GM18499 (cell line): ENCODE measurements around the gene TMEM95.

Source experiments
- ATAC-seq: cut with Tn5 transposase; IDR thresholded peaks from one replicate; pipeline ENCODE4 v1.9.1; 2021; ENCODE audit warnings: moderate number of reproducible peaks; ENCODE audit not compliant: insufficient read depth, unreplicated experiment

The TMEM95 gene

GRCh38 chr17:7396147-7396546, 41.2 kb downstream of the TMEM95 start:
- ATAC-seq, result no peak

GRCh38 chr17:7398612-7399011, 43.7 kb downstream of the TMEM95 start:
- ATAC-seq, result no peak

DNA sequence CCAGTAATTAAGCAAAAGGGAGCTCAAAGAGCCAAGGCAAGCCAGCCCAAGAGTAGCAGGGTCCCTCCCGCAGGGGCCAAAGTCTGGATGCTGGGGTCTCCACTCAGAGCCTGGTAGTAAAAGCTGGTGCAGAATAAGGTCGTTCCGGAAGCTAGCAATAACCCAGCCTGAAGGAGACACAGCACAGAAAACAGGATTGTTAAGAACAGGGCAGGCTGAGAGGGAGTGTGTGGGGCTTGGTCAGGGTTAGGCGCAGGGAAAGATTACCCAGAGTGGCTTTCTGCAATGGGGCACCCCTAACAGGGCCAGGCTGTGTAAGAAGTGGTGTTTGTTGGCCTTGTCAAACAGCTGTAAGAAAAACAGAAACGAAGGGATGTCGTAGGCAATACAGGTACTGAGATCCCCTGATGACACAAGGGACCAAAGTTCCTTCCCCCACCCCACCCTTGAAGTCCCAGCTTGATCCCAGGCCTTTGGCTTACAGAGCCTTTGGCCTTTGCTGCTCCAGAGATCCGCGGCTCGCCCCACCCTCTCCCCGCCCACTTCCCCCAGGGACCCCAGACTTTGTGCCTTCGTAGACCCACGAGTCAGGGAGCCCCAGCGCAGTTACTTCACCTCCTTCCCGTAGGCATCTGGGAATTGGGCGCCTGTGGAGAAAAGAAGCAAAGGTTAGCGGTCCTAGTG, 48.2 kb downstream of the TMEM95 start:
- no peak for ATAC-seq

GRCh38 chr17:7403727-7403976, 48.7 kb downstream of the TMEM95 start:
- ATAC-seq, result no peak

DNA sequence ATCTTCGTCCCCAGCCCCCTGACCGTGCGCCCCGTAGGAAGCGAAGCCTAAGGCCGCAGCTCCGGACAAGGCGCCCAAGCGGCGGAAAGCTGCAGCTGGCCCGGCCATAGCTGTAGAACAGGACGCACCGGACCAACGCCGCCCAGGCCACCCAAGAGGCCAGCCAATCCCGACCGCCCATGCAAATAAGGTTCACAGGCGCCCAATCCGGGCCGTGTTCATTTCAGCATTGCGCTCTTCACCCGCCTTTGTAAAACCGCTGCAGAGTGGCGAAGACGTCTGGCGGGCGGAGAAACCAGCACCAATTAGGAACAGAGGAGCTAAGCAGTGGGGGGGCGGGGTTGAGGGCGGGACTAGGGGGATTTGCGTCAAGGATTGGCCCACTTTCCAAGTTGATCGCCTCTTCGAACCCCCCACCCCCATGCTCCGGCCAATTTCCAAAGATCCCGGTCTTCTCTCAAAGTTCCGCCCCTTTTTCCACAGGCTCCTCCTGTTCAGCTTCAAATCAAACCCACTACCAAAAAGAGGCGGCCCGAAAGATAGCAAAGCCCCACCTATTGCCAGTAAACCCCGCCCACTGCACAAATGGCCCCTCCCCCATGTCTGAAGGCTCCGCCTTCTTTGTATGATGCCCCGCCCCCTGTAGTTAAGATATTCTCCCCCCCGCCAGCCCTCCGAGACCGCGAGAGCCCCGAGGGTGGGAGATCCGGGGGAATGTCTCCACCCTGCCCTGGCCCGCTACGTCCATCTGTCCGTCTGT, 49.2 kb downstream of the TMEM95 start, which contains the start of gene TMEM256:
TSS of gene TMEM256 (minus strand) at position 121 of the 760 bp plus-strand sequence. CDS start at position 108, 13 bp downstream.
- peak; percentile 64 for ATAC-seq

DNA sequence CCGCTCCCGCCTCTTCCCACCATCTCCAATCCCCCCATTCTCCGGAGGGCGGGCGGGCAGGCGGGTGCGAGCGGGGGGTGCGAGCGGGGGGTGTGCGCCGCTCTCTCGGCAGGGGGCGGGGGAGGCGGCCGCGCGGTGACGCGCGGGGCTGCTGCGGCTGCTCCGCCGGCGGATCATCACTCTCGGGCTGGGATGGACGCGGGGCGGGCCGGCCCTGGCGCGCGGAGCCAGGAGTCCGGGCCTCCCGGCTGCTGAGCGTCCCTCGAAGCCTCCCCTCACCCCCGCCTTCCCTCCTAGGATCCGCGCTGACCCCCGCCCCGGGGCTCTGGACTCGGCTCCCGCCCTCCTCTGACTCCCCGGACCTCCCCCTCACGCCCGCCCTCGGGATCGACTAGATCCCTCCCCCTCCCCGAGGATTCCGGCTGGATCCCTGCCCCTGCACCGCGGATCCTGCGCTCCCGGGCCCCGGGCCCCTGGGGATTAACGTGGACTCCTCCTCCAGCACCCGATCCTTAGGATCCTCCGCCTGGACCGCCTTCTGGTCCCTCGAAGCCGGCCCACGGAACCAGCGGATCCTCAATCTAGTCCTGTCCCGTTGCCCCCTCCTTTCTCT, 49.9 kb downstream of the TMEM95 start:
- no peak for ATAC-seq

GRCh38 chr17:7405350-7406234, 50.6 kb downstream of the TMEM95 start:
- no peak for ATAC-seq

- no peak for ATAC-seq
Observed at GRCh38 chr17:7406235-7406825, 51.4 kb downstream of the TMEM95 start.
